Cardiac muscle cell (in vitro differentiated cells and primary cell): Measurements from ENCODE around the gene NDOR1. TPM values are rescaled to one million over a fixed set of nuclear protein-coding genes. Genes with fewer than 3 reads are reported as not detected.

Source experiments
- DNase-seq, 2 donors: peaks; one replicate each; pipeline versions ENCODE4 v3.0.0 to v3.0.0-alpha.2; 2010 to 2017; ENCODE audit warnings: low read depth in 1 of 2, low spot score in 1 of 2
- H3K27ac ChIP-seq: fragments of 200-600 bp; sonication (generic); 2 replicates; pipeline ENCODE4 v1.5.1; 2016
- H3K27me3 ChIP-seq: fragments of 200-600 bp; sonication (generic); 2 replicates; pipeline ENCODE4 v1.6.0; 2016; ENCODE audit warnings: control low read depth
- H3K36me3 ChIP-seq: fragments of 200-600 bp; sonication (generic); 2 replicates; pipeline ENCODE4 v1.5.1; 2016; ENCODE audit warnings: control low read depth
- H3K4me1 ChIP-seq: fragments of 200-600 bp; sonication (generic); 2 replicates; pipeline ENCODE4 v1.8.1; 2017; ENCODE audit warnings: low read depth, mild to moderate bottlenecking, mixed run types
- H3K4me3 ChIP-seq: fragments of 200-600 bp; sonication (generic); 2 replicates; pipeline ENCODE4 v1.5.1; 2016; ENCODE audit warnings: mild to moderate bottlenecking
- H3K9me3 ChIP-seq: fragments of 200-600 bp; sonication (generic); 2 replicates; pipeline ENCODE4 v1.5.1; 2017; ENCODE audit warnings: low read depth, mild to moderate bottlenecking, control low read depth
- CTCF ChIP-seq: IDR thresholded peaks from 2 replicates; pipeline ENCODE4 v1.5.1; 2012; ENCODE audit warnings: low read depth, mild to moderate bottlenecking, low read length
- polyA plus RNA-seq: library from polyadenylated mRNA; unstranded; fragments of >200 nt; fragmentation: Nextera tagmentation; extraction: Ambion mirVana; gene quantifications from 2 replicates; pipeline ENCODE4 v1.2.1, GENCODE V29; 2016
- total RNA-seq: library from RNA; depleted of rRNA; stranded (reverse); fragments of >200 nt; gene quantifications from 2 replicates; pipeline ENCODE4 v1.2.3, GENCODE V29; 2016

NDOR1 gene
- total and polyA plus RNA-seq, 2 experiments from 2014 or later = 17.5 to 18.1 TPM

GRCh38 chr9:137179761-137180160 lies 25.7 kb upstream of the NDOR1 start:
- no peak overlapping the region for H3K4me3 ChIP-seq
- no peaks in the 10 kb centered on the region for H3K9me3 ChIP-seq
- no peak for DNase-seq
- no peak for TF ChIP-seq CTCF
- H3K36me3 ChIP-seq = peaks cover 18% of the 10 kb centered on the region
- H3K4me1 ChIP-seq = no peaks in the 10 kb centered on the region
- peaks cover 15% of the 10 kb centered on the region for H3K27me3 ChIP-seq
- no peak overlapping the region for H3K27ac ChIP-seq

- Histone ChIP-seq H3K27me3 (peaks cover 8% of the 10 kb centered on the region), H3K36me3 (peaks cover 18% of the 10 kb centered on the region), H3K4me3 (no peak overlapping the region), H3K9me3 (no peaks in the 10 kb centered on the region), H3K27ac (no peak overlapping the region), H3K4me1 (no peaks in the 10 kb centered on the region)
- no peak for DNase-seq
- no peak for TF ChIP-seq CTCF
Measured at GRCh38 chr9:137180491-137180890, 25.0 kb upstream of the NDOR1 start.

DNA sequence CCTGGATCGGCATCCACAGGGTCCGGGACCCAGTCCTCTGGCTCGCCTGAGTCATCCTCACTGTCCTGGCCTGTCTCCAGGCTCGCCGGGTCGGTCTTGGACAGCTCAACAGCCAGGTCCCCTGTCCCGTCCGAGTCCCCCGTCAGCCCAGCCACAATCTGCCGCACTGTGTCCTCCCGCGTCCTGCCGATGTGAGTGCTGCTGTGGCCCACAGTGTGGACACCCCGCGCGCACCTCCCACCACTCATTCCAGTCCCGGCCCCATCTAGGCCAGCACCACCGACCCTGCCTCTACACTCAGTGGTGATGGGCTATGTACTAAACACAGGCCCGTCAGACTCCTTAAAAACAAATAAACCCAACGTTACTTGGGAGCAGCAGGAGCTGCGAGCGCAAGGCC lies 23.8 kb upstream of the NDOR1 start:
- no peaks in the 10 kb centered on the region for H3K27me3 ChIP-seq
- no peaks in the 10 kb centered on the region for H3K9me3 ChIP-seq
- TF ChIP-seq CTCF = no peak
- peaks cover 21% of the 10 kb centered on the region for H3K36me3 ChIP-seq
- DNase-seq = no peak
- no peak overlapping the region for H3K4me3 ChIP-seq
- H3K4me1 ChIP-seq = no peaks in the 10 kb centered on the region
- no peak overlapping the region for H3K27ac ChIP-seq

DNA sequence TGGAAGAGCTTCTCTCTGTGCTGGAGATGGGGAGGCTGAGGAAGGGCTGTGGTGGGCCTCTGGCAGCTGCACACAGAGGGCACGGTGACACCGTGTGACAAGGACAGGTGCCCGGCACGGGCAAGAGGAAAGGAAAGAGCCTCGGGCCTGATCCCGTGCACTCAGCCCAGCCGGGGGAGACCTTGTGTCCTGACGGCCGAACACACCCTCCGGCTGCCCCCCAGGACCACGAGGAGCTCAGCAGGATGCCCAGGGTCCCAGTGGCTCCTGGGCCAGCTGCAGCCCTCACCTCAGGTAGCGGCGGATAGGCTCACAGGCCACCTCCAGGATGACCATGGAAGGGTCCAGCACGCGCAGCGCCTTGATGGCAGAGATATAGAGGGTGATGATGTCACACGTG lies 22.7 kb upstream of the NDOR1 start:
- no peaks in the 10 kb centered on the region for H3K9me3 ChIP-seq
- no peak overlapping the region for H3K4me3 ChIP-seq
- no peak overlapping the region for H3K27ac ChIP-seq
- H3K27me3 ChIP-seq = no peaks in the 10 kb centered on the region
- peaks cover 10% of the 10 kb centered on the region for H3K4me1 ChIP-seq
- no peak for DNase-seq
- H3K36me3 ChIP-seq = peaks cover 21% of the 10 kb centered on the region
- TF ChIP-seq CTCF = no peak

GRCh38 chr9:137183980-137184595 lies 21.4 kb upstream of the NDOR1 start:
- TF ChIP-seq CTCF = no peak
- Histone ChIP-seq H3K36me3 (peaks cover 21% of the 10 kb centered on the region), H3K4me3 (no peak overlapping the region)

More at GRCh38 chr9:137183980-137184595, 21.4 kb upstream of the NDOR1 start:
- Histone ChIP-seq H3K4me1 (peaks cover 10% of the 10 kb centered on the region), H3K27me3 (no peaks in the 10 kb centered on the region), H3K27ac (no peak overlapping the region), H3K9me3 (no peaks in the 10 kb centered on the region)
- no peak for DNase-seq
